ENCODE results near the gene ADARB1. TPM values are rescaled to one million over a fixed set of nuclear protein-coding genes. Genes with fewer than 3 reads are reported as not detected.

Gene ADARB1
- total RNA-seq, 1 experiment from 2014 or later, result 14.1 TPM

GRCh38 chr21:45166931-45167330 is 92.6 kb downstream of the ADARB1 start:
- TF ChIP-seq CTCF (conservative IDR thresholded peaks at IDR 0.05; ENCODE audit: low read depth, low read length), result no peak
- TF ChIP-seq EZH2 (IDR thresholded peaks at IDR 0.05; ENCODE audit: low read length, unreplicated experiment), result no peak
- TF ChIP-seq EZH2phosphoT487 (IDR thresholded peaks at IDR 0.05; ENCODE audit: borderline replicate concordance, low read length), result no peak
- H3K36me3 ChIP-seq (ENCODE audit: low read depth, low read length), result no peaks in the 10 kb centered on the region
- ChIA-PET POLR2A (ENCODE audit: unreplicated experiment) (interaction anchor here (0.6 kb wide), 1 partner anchor 316 kb away, joined by 3 read pairs; no protein-coding TSS in a partner anchor), CTCF (no interaction called here)
- ATAC-seq, result no peak
- no peaks in the 10 kb centered on the region for H3K79me2 ChIP-seq (ENCODE audit: low read length)
- H3K27ac ChIP-seq (ENCODE audit: low read length), result no peak overlapping the region
- H3K4me3 ChIP-seq (ENCODE audit: low read length), result no peak overlapping the region
- H3K9me3 ChIP-seq (ENCODE audit: low read length), result no peaks in the 10 kb centered on the region
- DNase-seq, result no peak
- no TSS peak for BruUV-seq (replicated peaks)
- no peaks in the 10 kb centered on the region for H3K9me2 ChIP-seq (replicated peaks; ENCODE audit: low read length)
- peaks cover 4% of the 10 kb centered on the region for H3K4me1 ChIP-seq (ENCODE audit: insufficient read depth, low read length)
- H4K20me1 ChIP-seq (ENCODE audit: low read length), result no peaks in the 10 kb centered on the region
- H3K27me3 ChIP-seq (ENCODE audit: low read length), result no peaks in the 10 kb centered on the region
- no peak overlapping the region for H3K4me2 ChIP-seq (ENCODE audit: low read length)
- intact Hi-C loops (cut with micrococcal nuclease), result no loop called here
- H2AFZ ChIP-seq (ENCODE audit: low read length), result no peak overlapping the region
- H3K9ac ChIP-seq (ENCODE audit: low read length), result no peak overlapping the region
- H3F3A ChIP-seq (ENCODE audit: low read length, unreplicated experiment), result no peaks in the 10 kb centered on the region

GRCh38 chr21:45167796-45168222 is 93.4 kb downstream of the ADARB1 start:
- peaks cover 4% of the 10 kb centered on the region for H3K4me1 ChIP-seq (ENCODE audit: insufficient read depth, low read length)
- no peak overlapping the region for H3K27ac ChIP-seq (ENCODE audit: low read length)
- intact Hi-C loops (cut with micrococcal nuclease), result no loop called here
- H3K27me3 ChIP-seq (ENCODE audit: low read length), result no peaks in the 10 kb centered on the region
- H2AFZ ChIP-seq (ENCODE audit: low read length), result peak overlapping the region; percentile 51; the same call in 1 of the 2 replicates
- no peaks in the 10 kb centered on the region for H3K36me3 ChIP-seq (ENCODE audit: low read depth, low read length)
- H3K9me2 ChIP-seq (replicated peaks; ENCODE audit: low read length), result no peaks in the 10 kb centered on the region
- ChIA-PET POLR2A (ENCODE audit: unreplicated experiment) (no interaction called here), CTCF (no interaction called here)
- TF ChIP-seq CTCF (conservative IDR thresholded peaks at IDR 0.05; ENCODE audit: low read depth, low read length) (no peak), EZH2phosphoT487 (IDR thresholded peaks at IDR 0.05; ENCODE audit: borderline replicate concordance, low read length) (no peak), EZH2 (IDR thresholded peaks at IDR 0.05; ENCODE audit: low read length, unreplicated experiment) (no peak)
- no peaks in the 10 kb centered on the region for H4K20me1 ChIP-seq (ENCODE audit: low read length)
- no peak overlapping the region for H3K9ac ChIP-seq (ENCODE audit: low read length)
- ATAC-seq, result peak; percentile 40
- H3F3A ChIP-seq (ENCODE audit: low read length, unreplicated experiment), result no peaks in the 10 kb centered on the region
- no peaks in the 10 kb centered on the region for H3K79me2 ChIP-seq (ENCODE audit: low read length)
- H3K4me2 ChIP-seq (ENCODE audit: low read length), result peak overlapping the region; percentile 15; the same call in 1 of the 2 replicates
- H3K9me3 ChIP-seq (ENCODE audit: low read length), result no peaks in the 10 kb centered on the region
- BruUV-seq (replicated peaks), result no TSS peak
- no peak overlapping the region for H3K4me3 ChIP-seq (ENCODE audit: low read length)
- DNase-seq, result peak; percentile 16

GRCh38 chr21:45168522-45168921 is 94.1 kb downstream of the ADARB1 start:
- H3K27me3 ChIP-seq (ENCODE audit: low read length), result no peaks in the 10 kb centered on the region
- no peaks in the 10 kb centered on the region for H3K79me2 ChIP-seq (ENCODE audit: low read length)
- POLR2A ChIA-PET (ENCODE audit: unreplicated experiment), result no interaction called here
- no peak overlapping the region for H3K4me2 ChIP-seq (ENCODE audit: low read length)
- no peaks in the 10 kb centered on the region for H3F3A ChIP-seq (ENCODE audit: low read length, unreplicated experiment)
- no peak overlapping the region for H2AFZ ChIP-seq (ENCODE audit: low read length)
- no peaks in the 10 kb centered on the region for H4K20me1 ChIP-seq (ENCODE audit: low read length)
- no peaks in the 10 kb centered on the region for H3K9me3 ChIP-seq (ENCODE audit: low read length)
- no peaks in the 10 kb centered on the region for H3K9me2 ChIP-seq (replicated peaks; ENCODE audit: low read length)
- ATAC-seq (no peak), DNase-seq (no peak)
- BruUV-seq (replicated peaks), result no TSS peak
- H3K9ac ChIP-seq (ENCODE audit: low read length), result no peak overlapping the region
- intact Hi-C loops (cut with micrococcal nuclease), result no loop called here
- CTCF ChIA-PET, result no interaction called here
- H3K36me3 ChIP-seq (ENCODE audit: low read depth, low read length), result no peaks in the 10 kb centered on the region
- no peak overlapping the region for H3K4me3 ChIP-seq (ENCODE audit: low read length)
- peaks cover 4% of the 10 kb centered on the region for H3K4me1 ChIP-seq (ENCODE audit: insufficient read depth, low read length)
- no peak overlapping the region for H3K27ac ChIP-seq (ENCODE audit: low read length)
- TF ChIP-seq EZH2 (IDR thresholded peaks at IDR 0.05; ENCODE audit: low read length, unreplicated experiment), result no peak
- no peak for TF ChIP-seq EZH2phosphoT487 (IDR thresholded peaks at IDR 0.05; ENCODE audit: borderline replicate concordance, low read length)
- TF ChIP-seq CTCF (conservative IDR thresholded peaks at IDR 0.05; ENCODE audit: low read depth, low read length), result no peak

All from PC-3 (cell line).